COLO668 (cell line): ENCODE results near the gene NCK2.

Experiments used
- DNase-seq: peaks from one replicate; lab custom pipeline; 2025; ENCODE audit not compliant: unreplicated experiment; lab: John Stamatoyannopoulos, UW

Gene NCK2

GRCh38 chr2:105868060-105868459 is 123.3 kb downstream of the NCK2 start:
- DNase-seq, result no peak

- DNase-seq, result no peak
Measured at GRCh38 chr2:105869341-105869740, 124.6 kb downstream of the NCK2 start.

GRCh38 chr2:105870062-105870461 is 125.3 kb downstream of the NCK2 start:
- no peak for DNase-seq

- DNase-seq, result no peak
Measured at GRCh38 chr2:105870858-105871257, 126.1 kb downstream of the NCK2 start.

GRCh38 chr2:105872142-105872728 is 127.5 kb downstream of the NCK2 start:
- no peak for DNase-seq

- no peak for DNase-seq
Measured at GRCh38 chr2:105872830-105873229, 128.1 kb downstream of the NCK2 start.

- DNase-seq, result no peak
Measured at GRCh38 chr2:105873281-105873680, 128.6 kb downstream of the NCK2 start.

GRCh38 chr2:105873721-105874120 is 129.0 kb downstream of the NCK2 start:
- DNase-seq, result peak; percentile 42

- no peak for DNase-seq
Measured at GRCh38 chr2:105874466-105874865, 129.8 kb downstream of the NCK2 start.

GRCh38 chr2:105875241-105875640 is 130.5 kb downstream of the NCK2 start:
- peak; percentile 85 for DNase-seq

GRCh38 chr2:105876191-105876590 is 131.5 kb downstream of the NCK2 start:
- DNase-seq, result no peak

- peak; percentile 34 for DNase-seq
Measured at GRCh38 chr2:105877945-105878344, 133.2 kb downstream of the NCK2 start.

- DNase-seq, result no peak
Measured at GRCh38 chr2:105879106-105879802, 134.5 kb downstream of the NCK2 start.

GRCh38 chr2:105879803-105880300 is 135.1 kb downstream of the NCK2 start:
- no peak for DNase-seq

- DNase-seq, result no peak
Measured at GRCh38 chr2:105880637-105881036, 135.9 kb downstream of the NCK2 start.

GRCh38 chr2:105881286-105882136 is 136.8 kb downstream of the NCK2 start:
- no peak for DNase-seq

GRCh38 chr2:105882341-105882740 is 137.6 kb downstream of the NCK2 start:
- DNase-seq, result no peak

GRCh38 chr2:105882920-105883435 is 138.3 kb downstream of the NCK2 start:
- DNase-seq, result no peak

GRCh38 chr2:105883911-105884694 is 139.4 kb downstream of the NCK2 start:
- DNase-seq, result no peak

GRCh38 chr2:105885456-105885855 is 140.7 kb downstream of the NCK2 start:
- DNase-seq, result no peak

GRCh38 chr2:105886029-105886454 is 141.3 kb downstream of the NCK2 start:
- no peak for DNase-seq
